K562 (cell line): ENCODE data around the gene PLEKHH3. TPM values are rescaled to one million over a fixed set of nuclear protein-coding genes. Genes with fewer than 3 reads are reported as not detected.

ENCODE experiments used
- BCLAF1 ChIP-seq, 2 experiments: fragments of 450-650 bp in 1 of 2; IDR thresholded peaks; 2 replicates each; pipeline ENCODE4 v1.6.1; 2011 to 2017; ENCODE audit warnings: low read depth in 2 of 2, antibody characterized with exemption in 1 of 2, borderline replicate concordance in 1 of 2, low read length in 1 of 2, mild to moderate bottlenecking in 1 of 2, mixed read lengths in 1 of 2; ENCODE audit not compliant: control insufficient read depth in 1 of 2
- CBX1 ChIP-seq: sonication (generic); IDR thresholded peaks from 2 replicates; pipeline ENCODE4 v1.6.1; 2016; ENCODE audit warnings: antibody characterized with exemption, low read depth, mild to moderate bottlenecking
- E4F1 ChIP-seq: fragments of 250-450 bp; sonication (Bioruptor Pico); IDR thresholded peaks from 2 replicates; pipeline ENCODE4 v1.5.0; 2021; ENCODE audit warnings: mild to moderate bottlenecking, borderline replicate concordance
- HBP1 ChIP-seq: fragments of 450-650 bp; formaldehyde crosslinking; IDR thresholded peaks from 2 replicates; pipeline ENCODE4 v1.4.0; 2022; ENCODE audit warnings: missing genetic modification characterization
- KDM4B ChIP-seq, 2 experiments: fragments of 450-650 bp in 1 of 2; sonication (generic) in 1 of 2; IDR thresholded peaks; 2 replicates each; pipeline ENCODE4 v1.6.1; 2016 to 2017; ENCODE audit warnings: borderline replicate concordance in 2 of 2, antibody characterized with exemption in 1 of 2, low read depth in 1 of 2, mild to moderate bottlenecking in 1 of 2
- LEF1 ChIP-seq: fragments of 450-650 bp; IDR thresholded peaks from 2 replicates; pipeline ENCODE4 v1.6.1; 2016; ENCODE audit warnings: mild to moderate bottlenecking
- MED1 ChIP-seq: sonication (generic); formaldehyde crosslinking; IDR thresholded peaks from 2 replicates; pipeline ENCODE4 v1.8.1; 2023; ENCODE audit warnings: missing genetic modification reagents, borderline replicate concordance
- PURB ChIP-seq: sonication (generic); formaldehyde crosslinking; IDR thresholded peaks from 2 replicates; pipeline ENCODE4 v1.9.0; 2021; ENCODE audit warnings: low read depth, mild to moderate bottlenecking, missing genetic modification reagents
- RFX5 ChIP-seq: IDR thresholded peaks from 2 replicates; pipeline ENCODE4 v1.6.1; 2011; ENCODE audit warnings: low read depth, mild to moderate bottlenecking, improper control_type of control experiment, low read length
- SP1 ChIP-seq: sonication (generic); formaldehyde crosslinking; IDR thresholded peaks from 2 replicates; pipeline ENCODE4 v1.8.1; 2022; ENCODE audit warnings: mild to moderate bottlenecking, missing genetic modification reagents
- TOE1 ChIP-seq, 2 experiments: fragments of 450-650 bp in 1 of 2; sonication (generic) in 1 of 2; formaldehyde crosslinking in 1 of 2; IDR thresholded peaks; 2 replicates each; pipeline versions ENCODE4 v1.7.1 to v1.8.0; 2016 to 2022; ENCODE audit warnings: borderline replicate concordance in 2 of 2, mild to moderate bottlenecking in 2 of 2, antibody characterized with exemption in 1 of 2, inconsistent platforms in 1 of 2, low read depth in 1 of 2, missing genetic modification reagents in 1 of 2, moderate library complexity in 1 of 2
- ZHX1 ChIP-seq: fragments of 150-350 bp; conservative IDR thresholded peaks from 2 replicates; pipeline ENCODE4 v1.6.1; 2014; ENCODE audit warnings: low read length
- ZNF436 ChIP-seq: fragments of 250-450, 450-650 bp; sonication (Bioruptor Pico); formaldehyde crosslinking; IDR thresholded peaks from 2 replicates; pipeline ENCODE4 v1.7.0; 2020; ENCODE audit warnings: mild to moderate bottlenecking
- polyA plus RNA-seq, 8 experiments: library from polyadenylated mRNA; depleted of rRNA in 4 of 8; stranded (reverse) in 5 of 8; unstranded in 3 of 8; fragments of >200 nt; fragmentation: Nextera tagmentation in 2 of 8; fragmentation: Illumina TruSeq in 1 of 8; extraction: Ambion mirVana in 2 of 8; extraction: Trizol in 1 of 8; gene quantifications; 2 replicates each; pipeline versions ENCODE4 v1.2.1 to v1.2.3, GENCODE V29; 2011 to 2014; ENCODE audit warnings: inconsistent platforms in 1 of 8, missing spikeins in 1 of 8
- total RNA-seq, 7 experiments: library from RNA; depleted of rRNA in 6 of 7; stranded (reverse); fragments of >200 nt in 6 of 7; fragmentation: Illumina TruSeq in 2 of 7; extraction: Trizol in 2 of 7; gene quantifications; 2 replicates each; pipeline versions ENCODE4 v1.2.1 to v1.2.3, GENCODE V29; 2011 to 2021; ENCODE audit warnings: low replicate concordance in 1 of 7

Gene PLEKHH3
- total and polyA plus RNA-seq, 9 of the 15 experiments (the other 6 are each of a cell fraction or from before 2014, with no cell fraction given) = 0.58 to 34.5 (median 5.0) TPM

GRCh38 chr17:42677921-42678781 lies 1.4 kb upstream of the PLEKHH3 start (continued):
- TF ChIP-seq CBX1 = 0 out of 2 replicates have a peak, but pooled peaks have one; percentile 48
- peak; percentile 31; the same call in 1 of the 2 replicates for TF ChIP-seq TOE1 (IDR thresholded peaks at IDR 0.05; ENCODE audit: borderline replicate concordance)
- no peak for TF ChIP-seq TOE1 (CRISPR knock-in tag; IDR thresholded peaks at IDR 0.05; ENCODE audit: borderline replicate concordance, low read depth)
- no peak for TF ChIP-seq BCLAF1 (IDR thresholded peaks at IDR 0.05; ENCODE audit: borderline replicate concordance in 1 of 2, control insufficient read depth in 1 of 2, low read depth in 2 of 2, low read length in 1 of 2)
- no peak for TF ChIP-seq LEF1
- no peak for TF ChIP-seq MED1 (CRISPR knock-in tag)
- no peak for TF ChIP-seq ZHX1
- TF ChIP-seq KDM4B (IDR thresholded peaks at IDR 0.05; ENCODE audit: borderline replicate concordance in 2 of 2, low read depth in 1 of 2) = no peak
- TF ChIP-seq RFX5 = no peak
- no peak for TF ChIP-seq E4F1 (CRISPR knock-in tag)
- TF ChIP-seq PURB (CRISPR knock-in tag) = no peak
- no peak for TF ChIP-seq HBP1 (CRISPR knock-in tag)
- TF ChIP-seq ZNF436 = no peak
- TF ChIP-seq SP1 (CRISPR knock-in tag) = no peak
